Activated CD4-positive, alpha-beta T cell treated with anti-CD3 and anti-CD28 coated beads, Interleukin-2, amount 50 U/mL, for 4 hours (primary cell): ENCODE results near the gene MED27.
"Not testable (repeated sequence)": the region's sequence is repeated elsewhere in the genome, so short reads cannot be mapped to it uniquely, and the experiment has no call there.

ENCODE experiments used
- DNase-seq, 2 experiments: peaks; one replicate each; pipeline ENCODE4 v3.0.0-alpha.2; 2020

The MED27 gene

DNA sequence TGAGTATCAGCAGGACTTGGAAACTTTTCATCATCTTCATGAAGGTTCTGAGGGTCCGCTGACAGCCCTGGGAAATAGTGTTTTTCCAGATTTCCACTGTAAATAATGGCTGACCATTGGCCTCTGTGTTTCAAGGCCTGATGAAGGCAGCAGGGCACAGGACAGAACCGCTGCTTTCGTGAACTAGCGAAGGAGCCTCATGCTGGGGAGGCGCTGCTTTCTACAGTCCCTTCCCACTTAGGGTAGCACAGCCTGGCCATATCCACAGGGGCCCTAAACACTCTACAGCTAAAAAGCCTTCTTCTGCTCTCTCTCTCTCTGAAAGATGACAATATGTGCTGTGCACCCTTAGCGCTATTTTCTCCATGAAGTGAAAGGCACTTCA lies 118.2 kb downstream of the MED27 start:
- DNase-seq, result no peak

- no peak for DNase-seq
These were observed 118.7 kb downstream of the MED27 start for GRCh38 chr9:131960851-131961495.

GRCh38 chr9:131960311-131960710 lies 119.4 kb downstream of the MED27 start:
- no peak for DNase-seq

DNA sequence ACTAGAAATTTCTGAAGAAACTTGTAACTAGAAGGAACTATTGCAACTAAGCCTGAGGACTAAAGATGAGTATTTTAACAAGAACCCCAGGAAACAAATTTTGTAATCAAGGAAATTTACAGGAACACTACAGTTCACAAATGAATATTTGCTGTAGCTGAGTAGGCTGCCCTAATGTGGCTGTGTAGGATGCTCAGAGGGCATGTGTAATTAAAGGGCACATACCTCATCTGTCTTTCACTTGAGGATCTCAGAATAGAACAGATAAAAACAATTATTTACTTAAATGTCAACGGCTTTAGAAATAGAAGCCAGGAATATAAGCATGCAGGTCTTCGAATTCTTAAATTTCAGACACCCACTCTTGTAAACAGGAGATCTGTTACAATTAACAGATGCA lies 119.8 kb downstream of the MED27 start:
- DNase-seq, result no peak

DNA sequence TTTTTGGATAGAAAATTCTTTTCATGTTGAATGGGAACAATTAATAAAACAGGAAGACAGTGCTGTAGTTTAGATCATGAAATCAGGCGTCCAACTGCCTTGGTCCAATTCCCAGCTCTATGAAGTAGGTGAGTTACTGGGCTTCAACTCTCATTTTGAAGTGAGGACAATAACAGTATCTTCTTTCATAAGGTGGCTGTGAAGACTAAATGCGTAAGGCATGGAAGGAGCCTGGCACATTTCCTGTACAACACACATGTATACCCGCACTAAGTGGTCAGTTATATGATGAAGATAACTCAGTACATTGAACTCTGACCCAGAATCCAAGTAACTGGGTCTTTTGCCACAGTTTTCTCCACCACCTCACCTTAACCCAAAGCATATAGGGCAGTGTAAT lies 120.6 kb downstream of the MED27 start:
- no peak for DNase-seq

GRCh38 chr9:131954299-131954698 lies 125.4 kb downstream of the MED27 start:
- no peak for DNase-seq

DNA sequence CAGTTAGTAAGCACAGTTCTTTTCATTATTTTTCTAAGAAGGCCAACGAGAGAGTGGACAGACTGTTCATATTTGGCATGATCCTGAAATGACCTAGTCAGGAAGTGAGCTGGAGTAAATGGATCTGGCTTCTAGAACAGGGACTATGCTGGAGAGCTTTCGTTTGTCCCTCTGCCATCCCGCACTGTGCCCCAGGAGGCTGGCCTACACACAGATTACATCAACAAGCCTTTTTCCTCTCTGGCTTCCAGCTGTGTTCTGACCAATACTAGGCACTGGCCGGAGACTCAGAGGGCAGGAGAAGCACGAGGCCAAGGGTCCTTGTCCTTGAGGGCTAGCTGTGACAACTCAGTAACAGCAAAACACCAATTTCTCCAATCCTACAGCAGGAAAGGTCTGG lies 127.8 kb downstream of the MED27 start:
- no peak for DNase-seq

- DNase-seq, result no peak
These were observed 128.5 kb downstream of the MED27 start for GRCh38 chr9:131951155-131951554.

- DNase-seq, result no peak
These were observed 129.2 kb downstream of the MED27 start for GRCh38 chr9:131950487-131950886.

GRCh38 chr9:131946180-131946579 lies 133.5 kb downstream of the MED27 start:
- no peak for DNase-seq

DNA sequence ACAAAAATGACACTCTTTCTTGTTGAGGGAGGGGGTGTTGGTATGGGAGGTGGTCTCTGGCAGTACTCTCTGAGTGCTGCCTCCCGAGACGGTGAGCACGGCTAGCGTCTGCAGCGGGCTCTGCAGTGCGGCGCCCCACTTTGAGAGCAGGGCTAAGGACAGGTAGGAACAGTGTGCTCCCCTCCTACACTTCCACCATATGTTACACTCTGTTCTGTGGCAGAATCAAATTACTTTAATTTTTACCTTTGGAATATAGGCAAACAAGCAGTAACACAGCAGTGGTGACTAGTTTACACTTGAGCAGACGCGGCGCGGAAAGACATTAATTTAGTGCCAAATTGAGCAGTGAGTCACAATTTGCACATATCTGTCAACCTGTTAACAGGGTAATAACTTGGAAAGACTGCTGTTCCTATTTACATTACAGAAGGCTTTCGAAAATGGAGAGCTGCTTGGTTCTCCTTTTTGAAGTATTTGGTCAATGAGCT lies 136.3 kb downstream of the MED27 start:
- DNase-seq, result no peak

GRCh38 chr9:131942146-131942720 lies 137.4 kb downstream of the MED27 start:
- no peak for DNase-seq

DNA sequence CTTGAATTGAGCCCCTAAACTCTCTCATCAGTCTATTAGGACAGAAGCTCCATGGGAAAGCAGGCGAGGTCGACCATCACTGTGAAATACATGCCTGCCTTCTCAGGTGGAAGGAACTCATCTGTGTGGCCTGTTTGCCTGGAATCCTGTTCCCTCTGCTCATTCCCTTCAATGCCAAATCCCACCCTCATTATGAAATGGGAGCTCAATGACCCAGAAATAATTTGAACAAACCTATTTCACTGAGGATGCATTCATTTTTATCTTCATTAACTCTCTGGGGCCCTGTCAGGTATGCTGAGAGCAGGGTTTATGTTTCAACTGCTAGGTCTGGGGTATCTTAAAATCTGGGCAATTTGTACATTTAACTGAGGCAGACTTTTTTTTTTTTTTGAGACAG lies 142.2 kb downstream of the MED27 start:
- DNase-seq, result no peak

DNA sequence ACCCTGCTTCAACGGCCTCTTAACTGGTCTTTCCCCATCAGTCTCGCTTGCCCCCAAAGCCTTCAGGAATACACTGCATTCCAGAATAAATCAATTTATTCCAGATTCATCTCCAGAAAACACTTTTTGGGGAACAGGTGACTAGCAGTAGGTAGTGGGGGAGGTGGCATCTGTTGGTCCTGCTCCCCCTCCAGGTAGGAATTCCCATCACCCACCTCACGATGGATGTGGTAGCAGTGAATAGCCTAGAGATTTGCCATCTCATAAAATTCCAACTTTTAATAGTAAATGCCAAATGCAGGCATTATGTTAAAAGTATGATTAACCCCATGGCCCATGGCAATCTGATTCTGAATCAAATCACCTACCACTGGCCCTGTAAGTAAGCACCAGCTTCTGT lies 142.7 kb downstream of the MED27 start:
- DNase-seq, result no peak

GRCh38 chr9:131934673-131935072 lies 145.0 kb downstream of the MED27 start:
- DNase-seq, result no peak

- no peak for DNase-seq
These were observed 152.6 kb downstream of the MED27 start for GRCh38 chr9:131927091-131927490.

DNA sequence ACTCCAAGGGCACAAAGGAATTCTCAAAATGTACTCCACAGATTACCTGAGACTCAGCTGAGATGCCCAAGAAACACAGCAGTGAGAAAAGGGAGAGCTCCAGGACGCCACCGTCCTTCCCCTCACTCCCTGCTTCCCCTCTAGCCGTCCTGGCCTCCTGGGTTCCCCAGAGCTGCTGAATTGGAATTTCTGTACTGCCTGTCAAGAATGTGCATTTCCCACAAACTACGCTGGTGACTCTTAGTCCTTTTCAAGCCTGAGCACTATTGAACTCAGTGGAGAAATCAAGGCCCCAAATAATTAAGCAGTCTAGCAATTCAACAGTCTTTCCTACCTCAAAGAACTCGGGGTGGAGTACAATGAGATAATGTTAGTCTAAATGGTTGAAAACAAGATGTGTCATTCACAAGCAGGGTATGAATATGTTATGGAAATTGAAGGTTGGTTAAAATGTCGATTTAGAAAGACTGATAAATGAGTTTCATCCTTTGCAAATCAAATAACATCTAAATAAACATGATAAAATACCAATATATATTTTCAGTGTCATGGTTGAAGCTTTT lies 153.2 kb downstream of the MED27 start:
- DNase-seq, result no peak

GRCh38 chr9:131925677-131926177 lies 153.9 kb downstream of the MED27 start:
- no peak for DNase-seq

DNA sequence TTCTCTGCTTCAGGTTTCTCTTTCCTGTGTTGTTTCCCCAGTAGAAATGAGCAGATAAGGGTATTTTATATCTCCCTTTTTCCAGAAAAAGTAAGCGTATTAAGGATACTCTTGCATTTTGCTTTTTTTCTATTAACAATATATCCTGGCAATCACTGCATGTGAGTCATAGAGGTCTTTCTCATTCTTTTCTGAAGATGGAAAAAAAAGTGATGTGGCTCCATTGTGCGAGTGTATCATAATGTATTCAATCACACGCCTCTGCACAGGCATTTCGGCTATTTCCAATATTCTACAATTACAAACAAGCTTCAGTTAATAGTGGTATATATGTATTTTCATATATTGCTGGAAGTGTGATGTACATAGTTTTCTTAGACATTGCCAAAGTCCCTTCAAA lies 155.9 kb downstream of the MED27 start:
- DNase-seq, result no peak

DNA sequence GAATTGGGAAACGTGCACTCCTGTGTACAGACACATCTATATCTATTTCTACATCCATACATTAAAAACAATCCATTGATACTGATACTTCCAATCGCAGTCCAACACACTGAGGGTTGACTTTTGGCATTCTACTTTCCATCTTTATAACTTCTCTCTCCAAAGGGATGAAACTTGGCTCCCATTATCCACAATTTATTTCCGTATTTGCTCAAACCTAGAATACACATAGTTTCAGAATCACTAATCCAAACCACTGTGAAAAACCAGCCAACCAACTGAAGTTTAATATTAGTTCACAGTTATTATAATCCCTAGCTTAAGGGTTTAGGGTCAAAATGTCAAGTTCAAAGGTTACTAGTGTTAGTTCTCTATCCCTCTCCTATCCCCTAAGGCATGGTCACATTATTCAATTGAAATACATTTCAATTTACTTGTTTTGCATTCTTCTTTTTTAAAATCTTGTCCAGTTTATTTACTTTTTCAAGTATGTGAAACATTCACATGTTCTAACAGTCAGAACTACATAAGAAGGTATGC lies 156.5 kb downstream of the MED27 start:
- DNase-seq, result no peak

GRCh38 chr9:131921635-131922034 lies 158.0 kb downstream of the MED27 start:
- not testable (repeated sequence) for DNase-seq

- no peak for DNase-seq
These were observed 160.5 kb downstream of the MED27 start for GRCh38 chr9:131919216-131919615.

- DNase-seq, result no peak
These were observed 161.2 kb downstream of the MED27 start for GRCh38 chr9:131918481-131918880.

DNA sequence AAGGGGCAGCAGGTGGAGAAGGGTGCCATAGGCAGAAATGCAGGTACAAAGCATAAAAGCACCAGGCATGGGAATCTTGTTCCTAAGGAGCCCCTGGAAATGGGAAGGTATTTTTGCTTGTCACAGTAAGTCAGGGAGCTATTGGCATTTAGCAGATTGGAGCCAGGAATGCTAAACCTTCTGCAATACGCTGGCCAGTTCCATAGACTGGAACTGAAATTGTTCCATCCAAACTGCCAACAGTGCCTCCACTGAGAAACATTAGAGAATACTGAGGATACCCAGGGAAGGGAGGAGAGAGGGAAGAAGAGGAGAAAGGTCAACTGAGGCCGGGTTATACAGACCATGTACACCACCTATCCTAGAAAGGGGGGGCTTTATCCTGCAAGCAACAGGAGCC lies 162.7 kb downstream of the MED27 start:
- DNase-seq, result no peak
